Neuronal stem cell (in vitro differentiated cells): ENCODE results near the gene ACYP2.
"Not testable (repeated sequence)": the region's sequence is repeated elsewhere in the genome, so short reads cannot be mapped to it uniquely, and the experiment has no call there.

ENCODE experiments used
- DNase-seq: peaks from one replicate; pipeline ENCODE4 v3.0.0-alpha.2; 2013; ENCODE audit warnings: low spot score
- H2AFZ ChIP-seq: one replicate; pipeline ENCODE4 v1.6.1; 2013; ENCODE audit warnings: mild to moderate bottlenecking, low read length, inconsistent platforms
- H2AK5ac ChIP-seq: 2 replicates; pipeline ENCODE4 v1.6.1; 2013; ENCODE audit warnings: low read depth, mild to moderate bottlenecking, inconsistent platforms, low read length, moderate library complexity, mixed read lengths
- H2BK120ac ChIP-seq: 2 replicates; pipeline ENCODE4 v1.6.1; 2013; ENCODE audit warnings: low read depth, mild to moderate bottlenecking, inconsistent platforms, low read length, moderate library complexity, mixed read lengths
- H2BK12ac ChIP-seq: one replicate; pipeline ENCODE4 v1.6.1; 2013; ENCODE audit warnings: low read length, inconsistent platforms
- H2BK15ac ChIP-seq: 2 replicates; pipeline ENCODE4 v1.6.1; 2013; ENCODE audit warnings: mild to moderate bottlenecking, low read length, inconsistent platforms, mixed read lengths
- H2BK5ac ChIP-seq: one replicate; pipeline ENCODE4 v1.6.1; 2013; ENCODE audit warnings: inconsistent platforms, mild to moderate bottlenecking, low read length, moderate library complexity
- H3K14ac ChIP-seq: one replicate; pipeline ENCODE4 v1.6.1; 2013; ENCODE audit warnings: low read length, inconsistent platforms
- H3K18ac ChIP-seq: 2 replicates; pipeline ENCODE4 v1.6.1; 2013; ENCODE audit warnings: low read length, inconsistent platforms
- H3K23ac ChIP-seq: 2 replicates; pipeline ENCODE4 v1.6.1; 2013; ENCODE audit warnings: low read depth, mild to moderate bottlenecking, mixed read lengths, low read length, inconsistent platforms; ENCODE audit not compliant: poor library complexity
- H3K27ac ChIP-seq: replicated peaks from 3 replicates; pipeline ENCODE4 v1.5.1; 2013; ENCODE audit warnings: low read length, inconsistent platforms
- H3K27me3 ChIP-seq, 3 experiments: 2 replicates each; pipeline ENCODE4 v1.6.1; 2013; ENCODE audit warnings: low read length in 3 of 3, mild to moderate bottlenecking in 2 of 3, inconsistent platforms in 1 of 3, low read depth in 1 of 3, mixed read lengths in 1 of 3, moderate library complexity in 1 of 3; ENCODE audit not compliant: control insufficient read depth in 3 of 3, insufficient read depth in 3 of 3
- H3K36me3 ChIP-seq, 2 donors: replicated peaks in 1 of 2; 2 replicates each; pipeline ENCODE4 v1.6.1; 2013; ENCODE audit warnings: low read length in 2 of 2; ENCODE audit not compliant: control insufficient read depth in 2 of 2, insufficient read depth in 2 of 2
- H3K4ac ChIP-seq: 2 replicates; pipeline ENCODE4 v1.6.1; 2013; ENCODE audit warnings: inconsistent platforms, mild to moderate bottlenecking, low read length, moderate library complexity
- H3K4me1 ChIP-seq, 2 donors: 1 replicate in 1 of 2; 2 replicates in 1 of 2; pipeline ENCODE4 v1.6.1; 2013; ENCODE audit warnings: low read length in 2 of 2, low read depth in 1 of 2; ENCODE audit not compliant: control insufficient read depth in 2 of 2, insufficient read depth in 1 of 2
- H3K4me2 ChIP-seq: one replicate; pipeline ENCODE4 v1.6.1; 2013; ENCODE audit warnings: mild to moderate bottlenecking, low read length, inconsistent platforms; ENCODE audit not compliant: insufficient read depth, poor library complexity, severe bottlenecking
- H3K4me3 ChIP-seq, 2 donors: 2 replicates each; pipeline ENCODE4 v1.5.1; 2013; ENCODE audit warnings: low read length in 2 of 2, mild to moderate bottlenecking in 2 of 2, inconsistent platforms in 1 of 2, moderate library complexity in 1 of 2
- H3K79me1 ChIP-seq: one replicate; pipeline ENCODE4 v1.6.1; 2013; ENCODE audit warnings: low read depth, mild to moderate bottlenecking, inconsistent platforms, low read length, moderate library complexity
- H3K9ac ChIP-seq: one replicate; pipeline ENCODE4 v1.6.1; 2013; ENCODE audit warnings: mild to moderate bottlenecking, low read depth, low read length, inconsistent platforms; ENCODE audit not compliant: poor library complexity
- H3K9me3 ChIP-seq, 2 donors: replicated peaks in 1 of 2; 2 replicates each; pipeline versions ENCODE3 to v1.6.1; 2013; ENCODE audit warnings: low read length in 2 of 2, mild to moderate bottlenecking in 2 of 2, inconsistent platforms in 1 of 2, low read depth in 1 of 2, mixed read lengths in 1 of 2, moderate library complexity in 1 of 2; ENCODE audit not compliant: control insufficient read depth in 2 of 2, insufficient read depth in 1 of 2
- H4K8ac ChIP-seq: one replicate; pipeline ENCODE4 v1.6.1; 2013; ENCODE audit warnings: low read depth, mild to moderate bottlenecking, inconsistent platforms, low read length, moderate library complexity
- H4K91ac ChIP-seq: one replicate; pipeline ENCODE4 v1.6.1; 2013; ENCODE audit warnings: low read length, low read depth, mild to moderate bottlenecking, inconsistent platforms; ENCODE audit not compliant: poor library complexity
- whole genome bisulfite sequencing, 2 donors: extraction: QIAGEN DNeasy Blood & Tissue Kit; methylation state at CpG; one replicate each; pipeline ENCODE4 v1.1.7; 2013; ENCODE audit warnings: missing lambda C conversion rate in 2 of 2, mixed read lengths in 1 of 2; ENCODE audit not compliant: insufficient read length in 2 of 2, insufficient replicate concordance in 1 of 2; ENCODE audit errors: extremely low coverage in 2 of 2; 5-methylcytosine and 5-hydroxymethylcytosine counted together

ACYP2 gene

GRCh38 chr2:54107903-54108615 is 7.4 kb upstream of the ACYP2 start:
- no peaks in the 10 kb centered on the region for H3K9me3 ChIP-seq
- no peaks in the 10 kb centered on the region for H3K79me1 ChIP-seq
- no peak overlapping the region for H3K14ac ChIP-seq
- H3K18ac ChIP-seq = no peak overlapping the region
- peak overlapping the region; percentile 55 for H2AFZ ChIP-seq
- H2BK5ac ChIP-seq = no peak overlapping the region
- H3K9ac ChIP-seq = no peak overlapping the region
- no peak overlapping the region for H4K8ac ChIP-seq
- H4K91ac ChIP-seq = no peak overlapping the region
- no peaks in the 10 kb centered on the region for H3K27me3 ChIP-seq
- no peaks in the 10 kb centered on the region for H3K36me3 ChIP-seq
- no peak overlapping the region for H3K27ac ChIP-seq
- H2BK120ac ChIP-seq = no peak overlapping the region
- H2BK12ac ChIP-seq = no peak overlapping the region
- H2BK15ac ChIP-seq = no peak overlapping the region
- DNase-seq = no peak
- H3K4me3 ChIP-seq = no peak overlapping the region
- no peak overlapping the region for H3K4me2 ChIP-seq
- H3K23ac ChIP-seq = no peak overlapping the region
- H3K4ac ChIP-seq = no peak overlapping the region
- WGBS, 2 donors = no CpG with 5 or more reads among the region's 10 CpGs
- H3K4me1 ChIP-seq = peaks cover 1 to 5% of the 10 kb centered on the region in 2 donors
- no peak overlapping the region for H2AK5ac ChIP-seq

DNA sequence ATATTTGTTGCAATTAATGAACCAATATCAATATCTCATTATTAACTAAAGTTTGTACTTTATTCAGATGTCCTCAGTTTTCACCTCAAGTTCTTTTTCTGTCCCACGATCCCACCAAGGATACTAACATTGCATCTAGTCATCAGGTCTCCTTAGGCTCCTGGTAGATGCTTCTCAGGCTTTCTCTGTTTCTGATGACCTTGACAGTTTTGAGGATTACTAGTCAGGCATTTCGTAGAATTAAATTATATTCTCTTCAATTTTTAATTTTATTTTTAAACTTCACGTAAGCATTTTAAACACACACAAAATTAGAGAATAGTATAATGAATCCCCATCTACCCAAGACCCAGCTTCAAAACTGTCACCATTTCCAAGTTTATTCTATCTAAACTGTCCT is 5.6 kb upstream of the ACYP2 start:
- Histone ChIP-seq H3K9me3 (no peaks in the 10 kb centered on the region), H3K4me2 (no peak overlapping the region)

GRCh38 chr2:54114479-54114878 is 936 bp upstream of the ACYP2 start:
- not testable (repeated sequence) for H3K23ac ChIP-seq, H3K27me3 ChIP-seq, H3K36me3 ChIP-seq, H3K4ac ChIP-seq, H3K9me3 ChIP-seq, H3K18ac ChIP-seq, H3K9ac ChIP-seq, H2AK5ac ChIP-seq, H3K4me1 ChIP-seq, H4K91ac ChIP-seq, H3K14ac ChIP-seq, H2BK15ac ChIP-seq, H2BK120ac ChIP-seq, H4K8ac ChIP-seq, H2BK5ac ChIP-seq, H3K79me1 ChIP-seq, H2BK12ac ChIP-seq, DNase-seq, H3K4me2 ChIP-seq
- H2AFZ ChIP-seq = peak overlapping the region; percentile 96
- H3K27ac ChIP-seq = peak overlapping the region; percentile 3
- H3K4me3 ChIP-seq = peak overlapping the region in 1 of 2 donors; percentile 82
- no CpG with 5 or more reads among the region's 6 CpGs for WGBS, 2 donors

More for the DNA sequence above, 5.6 kb upstream of the ACYP2 start:
- no peak overlapping the region for H2BK15ac ChIP-seq
- peaks cover 0 to 5% of the 10 kb centered on the region in 2 donors for H3K4me1 ChIP-seq
- no peak overlapping the region for H3K14ac ChIP-seq
- no peak overlapping the region for H2BK5ac ChIP-seq
- no peaks in the 10 kb centered on the region for H3K79me1 ChIP-seq
- WGBS, 2 donors = 100% methylated on average over 1 of the region's 3 CpGs; no CpG with 5 or more reads in 1 of the 2 donors
- H3K4me3 ChIP-seq = no peak overlapping the region
- H2AK5ac ChIP-seq = no peak overlapping the region
- no peak for DNase-seq
- no peak overlapping the region for H2AFZ ChIP-seq
- no peaks in the 10 kb centered on the region for H3K36me3 ChIP-seq
- H4K91ac ChIP-seq = no peak overlapping the region
- no peak overlapping the region for H3K9ac ChIP-seq
- no peak overlapping the region for H2BK12ac ChIP-seq
- H4K8ac ChIP-seq = no peak overlapping the region
- H3K18ac ChIP-seq = no peak overlapping the region
- no peak overlapping the region for H3K4ac ChIP-seq
- no peaks in the 10 kb centered on the region for H3K27me3 ChIP-seq
- H3K23ac ChIP-seq = no peak overlapping the region
- H2BK120ac ChIP-seq = no peak overlapping the region
- no peak overlapping the region for H3K27ac ChIP-seq

DNA sequence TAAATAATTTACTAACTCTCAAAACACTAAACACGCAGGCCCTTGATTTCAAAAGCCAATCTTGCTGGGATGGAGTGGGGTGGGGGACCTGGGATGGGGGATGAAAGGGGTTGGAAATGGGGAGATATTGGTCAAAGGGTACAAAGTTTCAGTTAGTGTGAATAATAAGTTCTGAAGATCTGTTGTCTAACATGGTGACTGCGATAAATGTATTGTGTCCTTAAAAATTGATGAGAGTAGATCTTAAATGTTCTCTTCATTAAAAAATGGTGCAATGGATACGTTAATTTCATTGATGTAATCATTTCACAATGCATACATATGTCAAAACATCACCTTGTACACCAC is 505 bp upstream of the ACYP2 start:
- H2AFZ ChIP-seq = peak overlapping the region; percentile 96
- H4K91ac ChIP-seq = no peak overlapping the region
- H3K4me3 ChIP-seq = peak overlapping the region; percentile 82 to 91
- no peak overlapping the region for H3K14ac ChIP-seq
- no peak overlapping the region for H2BK12ac ChIP-seq
- no CpG with 5 or more reads among the region's 3 CpGs for WGBS, 2 donors
- H3K9ac ChIP-seq = no peak overlapping the region
- H3K27ac ChIP-seq = peak overlapping the region; percentile 99
- H2BK5ac ChIP-seq = no peak overlapping the region
- H4K8ac ChIP-seq = no peak overlapping the region
- peak overlapping the region; percentile 49 for H3K4me2 ChIP-seq
- H3K23ac ChIP-seq = no peak overlapping the region
- H3K18ac ChIP-seq = no peak overlapping the region
- H3K4me1 ChIP-seq = peaks cover 0 to 2% of the 10 kb centered on the region in 2 donors
- H3K36me3 ChIP-seq = no peaks in the 10 kb centered on the region
- no peak overlapping the region for H3K4ac ChIP-seq
- no peak for DNase-seq
- no peak overlapping the region for H2BK120ac ChIP-seq
- no peak overlapping the region for H2AK5ac ChIP-seq
- no peak overlapping the region for H2BK15ac ChIP-seq
- no peaks in the 10 kb centered on the region for H3K27me3 ChIP-seq
- H3K9me3 ChIP-seq = peaks cover 4 to 7% of the 10 kb centered on the region in 2 donors
- no peaks in the 10 kb centered on the region for H3K79me1 ChIP-seq
